Psoas muscle (tissue), 8 donors: ENCODE results near the gene CLEC16A. TPM values are rescaled to one million over a fixed set of nuclear protein-coding genes. Genes with fewer than 3 reads are reported as not detected.

Experiments
- ATAC-seq, 4 donors: fragments of 200-7000 bp; cut with Tn5 transposase; one replicate each; pipeline ENCODE4 v1.9.1; 2020; ENCODE audit warnings: moderate library complexity in 3 of 4, mild to moderate bottlenecking in 2 of 4
- DNase-seq, 2 donors: peaks; one replicate each; pipeline ENCODE4 v3.0.0-alpha.2; 2020
- H3K27ac ChIP-seq: fragments of 200-600 bp; one replicate; pipeline ENCODE4 v1.8.0; 2022
- H3K27me3 ChIP-seq, 3 donors: fragments of 200-600 bp in 1 of 3; one replicate each; pipeline versions ENCODE4 v1.6.1 to v1.8.0; 2013 to 2022; ENCODE audit warnings: low read length in 2 of 3, mild to moderate bottlenecking in 2 of 3, moderate library complexity in 1 of 3; ENCODE audit not compliant: insufficient read depth in 3 of 3
- H3K36me3 ChIP-seq, 2 donors: fragments of 200-600 bp in 1 of 2; one replicate each; pipeline versions ENCODE4 v1.6.1 to v1.8.0; 2013 to 2022; ENCODE audit warnings: low read depth in 1 of 2, mild to moderate bottlenecking in 1 of 2, moderate library complexity in 1 of 2; ENCODE audit not compliant: insufficient read depth in 1 of 2
- H3K4me1 ChIP-seq: fragments of 200-600 bp; one replicate; pipeline ENCODE4 v1.8.0; 2022
- H3K4me3 ChIP-seq: fragments of 200-600 bp; one replicate; pipeline ENCODE4 v1.8.0; 2022; ENCODE audit warnings: mild to moderate bottlenecking
- H3K9me3 ChIP-seq: fragments of 200-600 bp; one replicate; pipeline ENCODE4 v1.8.0; 2022
- WGBS, 3 donors: extraction: QIAGEN DNeasy Blood & Tissue Kit; methylation state at CpG; one replicate each; pipeline versions ENCODE4 v1.1.6 to v1.1.7; 2013; 5-methylcytosine and 5-hydroxymethylcytosine counted together
- intact Hi-C, 2 donors: fragments of 100-400 bp; cut with DNase I; formaldehyde crosslinking; loops; one replicate each; pipeline versions ENCODE4 v1.11.0 to v1.14.2; 2022
- polyA plus RNA-seq, 3 donors: library from polyadenylated mRNA; stranded (reverse); fragments of 200-250 nt; gene quantifications; one replicate each; pipeline ENCODE4 v1.2.3, GENCODE V29; 2013
- total RNA-seq, 4 donors: library from RNA; stranded (reverse); fragmentation: NEBNext Ultra II Directional in 2 of 4; extraction: Animal tissue kit (Norgen Biotek cat#: 25700) in 2 of 4; gene quantifications; one replicate each; pipeline versions ENCODE4 v1.2.1 to v1.2.4, GENCODE V29; 2021 to 2023
- TF ChIP-seq, protein P1 (sequence below): fragments of 200-600 bp; IDR thresholded peaks from one replicate; pipeline ENCODE4 v1.8.0; 2022; ENCODE audit warnings: antibody characterized with exemption
- donor health status: healthy with polysubstance abuse.
- donor health status: DM: no; HTN: no; CAD: no; lungs with moderate emphysema.
- donor health status: Bipolar disorder and iron deficiency.
- donor health status: healthy.
- donor health status: DM: yes; HTN: yes; CAD: no.
- donor health status: DM: no; HTN: no; CAD: no.
- donor health status: DM: no; HTN: no; CAD: no.
- donor health status: DM: yes; HTN: yes; CAD: no.

The CLEC16A gene
- total and polyA plus RNA-seq, 7 donors, result 13.1 to 28.1 (median 21.4) TPM

DNA sequence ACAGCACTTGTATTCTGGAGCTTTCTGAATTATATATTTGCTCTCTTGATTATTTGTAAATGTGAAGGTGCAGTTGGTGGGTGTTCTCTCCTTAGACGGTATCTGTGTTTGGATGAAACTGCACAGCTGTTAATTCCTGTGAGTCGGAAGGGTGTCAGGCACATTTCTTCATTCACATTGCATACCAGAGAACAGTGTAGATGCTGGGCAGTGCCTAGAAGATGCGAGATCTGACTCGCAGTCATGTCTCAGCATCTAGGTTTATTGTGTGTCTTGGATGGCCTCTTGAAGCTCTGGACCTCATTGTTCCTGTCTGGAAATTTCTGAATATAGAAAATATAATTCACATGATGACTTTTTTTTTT lies 61.2 kb downstream of the CLEC16A start:
- Histone ChIP-seq H3K36me3 (peaks cover 0 to 12% of the 10 kb centered on the region in 2 donors), H3K27me3 (no peaks in the 10 kb centered on the region), H3K4me3 (no peak overlapping the region), H3K4me1 (peaks cover 4% of the 10 kb centered on the region), H3K27ac (no peak overlapping the region), H3K9me3 (no peaks in the 10 kb centered on the region)
- intact Hi-C loops, result no loop called here
- 75 to 87% (median 80%) methylated on average over 4 of the region's 4 CpGs for WGBS, 3 donors
- ATAC-seq, result peak in 2 of 4 donors; percentile 42 to 60
- DNase-seq, result no peak
- TF ChIP-seq, protein P1, sequence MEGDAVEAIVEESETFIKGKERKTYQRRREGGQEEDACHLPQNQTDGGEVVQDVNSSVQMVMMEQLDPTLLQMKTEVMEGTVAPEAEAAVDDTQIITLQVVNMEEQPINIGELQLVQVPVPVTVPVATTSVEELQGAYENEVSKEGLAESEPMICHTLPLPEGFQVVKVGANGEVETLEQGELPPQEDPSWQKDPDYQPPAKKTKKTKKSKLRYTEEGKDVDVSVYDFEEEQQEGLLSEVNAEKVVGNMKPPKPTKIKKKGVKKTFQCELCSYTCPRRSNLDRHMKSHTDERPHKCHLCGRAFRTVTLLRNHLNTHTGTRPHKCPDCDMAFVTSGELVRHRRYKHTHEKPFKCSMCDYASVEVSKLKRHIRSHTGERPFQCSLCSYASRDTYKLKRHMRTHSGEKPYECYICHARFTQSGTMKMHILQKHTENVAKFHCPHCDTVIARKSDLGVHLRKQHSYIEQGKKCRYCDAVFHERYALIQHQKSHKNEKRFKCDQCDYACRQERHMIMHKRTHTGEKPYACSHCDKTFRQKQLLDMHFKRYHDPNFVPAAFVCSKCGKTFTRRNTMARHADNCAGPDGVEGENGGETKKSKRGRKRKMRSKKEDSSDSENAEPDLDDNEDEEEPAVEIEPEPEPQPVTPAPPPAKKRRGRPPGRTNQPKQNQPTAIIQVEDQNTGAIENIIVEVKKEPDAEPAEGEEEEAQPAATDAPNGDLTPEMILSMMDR, result no peak

DNA sequence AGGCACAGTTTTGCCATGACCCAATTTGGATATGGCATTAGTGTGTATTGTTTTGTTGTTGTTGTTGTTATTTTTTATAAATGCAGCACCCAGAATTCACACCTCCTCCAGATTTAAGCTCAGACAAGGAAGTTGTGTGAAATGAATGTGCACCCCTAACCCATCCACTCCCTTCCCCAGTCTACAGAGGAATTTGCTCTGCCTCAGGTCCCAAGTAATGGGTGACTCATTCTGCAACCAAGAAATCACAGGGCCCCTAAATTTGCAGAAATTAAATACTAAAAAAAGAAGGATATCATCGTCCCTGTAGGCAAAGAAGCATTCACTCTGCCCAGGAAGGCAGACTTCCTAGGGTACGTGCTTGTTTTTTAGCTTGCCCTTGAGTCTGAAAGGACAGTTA lies 62.3 kb downstream of the CLEC16A start:
- Histone ChIP-seq H3K9me3 (no peaks in the 10 kb centered on the region), H3K4me3 (no peak overlapping the region), H3K36me3 (peaks cover 0 to 12% of the 10 kb centered on the region in 2 donors), H3K27ac (no peak overlapping the region), H3K4me1 (peaks cover 9% of the 10 kb centered on the region), H3K27me3 (no peaks in the 10 kb centered on the region)
- DNase-seq (no peak), ATAC-seq (no peak)
- intact Hi-C loops, result no loop called here
- WGBS, 3 donors, result 77 to 92% (median 85%) methylated on average over 2 of the region's 2 CpGs
- TF ChIP-seq, protein P1, result no peak

DNA sequence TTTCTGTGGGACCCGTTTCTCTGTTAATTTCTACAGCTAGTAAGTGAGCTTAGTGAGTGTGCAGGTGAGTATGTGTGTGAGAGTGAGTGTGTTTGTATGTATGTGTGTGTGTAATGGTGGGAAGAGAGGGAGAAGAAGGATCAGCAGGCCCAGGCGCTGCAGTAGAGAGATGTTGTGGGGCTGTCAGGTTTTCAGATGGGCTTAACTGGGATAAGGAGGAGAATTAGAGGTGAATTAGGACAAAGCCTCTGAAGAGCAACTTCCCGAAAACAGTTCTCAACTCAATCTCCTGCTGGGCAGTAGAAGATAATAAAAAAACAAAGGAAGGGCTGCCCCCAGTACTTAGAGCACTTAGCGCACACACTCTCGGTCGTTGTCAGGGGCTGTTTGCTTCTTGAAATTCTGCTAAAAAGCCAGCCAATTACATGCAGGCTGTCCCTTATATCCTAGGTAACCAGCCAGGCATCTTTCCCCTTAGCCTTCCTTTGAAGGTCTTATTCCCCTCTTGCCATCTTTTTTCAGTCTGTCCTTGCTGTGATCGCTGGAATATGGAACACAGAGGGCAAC lies 63.4 kb downstream of the CLEC16A start:
- no peak for ATAC-seq
- Histone ChIP-seq H3K4me3 (no peak overlapping the region), H3K27ac (no peak overlapping the region), H3K9me3 (no peaks in the 10 kb centered on the region), H3K36me3 (peaks cover 0 to 10% of the 10 kb centered on the region in 2 donors), H3K27me3 (no peaks in the 10 kb centered on the region), H3K4me1 (peaks cover 9% of the 10 kb centered on the region)
- TF ChIP-seq, protein P1, result no peak
- 86 to 91% (median 91%) methylated on average over 7 of the region's 7 CpGs for WGBS, 3 donors
- DNase-seq, result no peak
- intact Hi-C loops, result no loop called here

DNA sequence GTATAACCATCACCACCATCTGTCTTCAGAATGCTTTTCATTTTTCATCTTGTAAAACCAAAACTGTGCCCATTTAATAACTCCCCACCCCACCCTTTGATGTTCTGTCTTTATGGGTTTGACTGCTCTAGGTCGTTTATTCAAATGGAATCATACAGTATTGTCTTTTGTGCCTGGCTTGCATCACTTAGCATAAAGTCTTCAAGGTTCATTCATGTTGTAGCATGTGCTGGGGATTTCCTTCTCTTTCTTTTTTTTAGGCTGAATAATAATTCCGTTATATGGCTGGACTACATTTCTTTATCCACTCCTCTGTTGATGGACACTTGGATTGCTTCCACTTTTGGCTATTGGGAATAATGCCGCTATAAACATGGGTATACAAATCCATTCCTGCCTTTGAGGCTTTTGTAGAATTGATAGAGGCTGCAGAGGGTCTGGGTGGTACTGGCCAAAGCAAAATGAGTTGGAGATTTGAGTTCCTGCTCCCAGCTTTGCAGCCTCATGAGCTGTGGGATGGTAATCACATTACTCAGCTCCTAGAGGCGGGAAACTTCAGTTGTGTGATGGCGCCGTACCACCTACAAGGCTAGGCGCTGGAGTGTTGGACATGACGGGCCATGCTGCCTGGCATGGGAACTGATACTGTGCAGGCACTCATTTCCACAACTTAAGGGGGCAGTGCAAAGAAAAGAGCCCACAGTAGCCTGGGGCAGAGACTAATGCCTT lies 64.8 kb downstream of the CLEC16A start:
- Histone ChIP-seq H3K9me3 (no peaks in the 10 kb centered on the region), H3K36me3 (no peaks in the 10 kb centered on the region), H3K27me3 (no peaks in the 10 kb centered on the region), H3K27ac (no peak overlapping the region), H3K4me1 (peaks cover 6% of the 10 kb centered on the region), H3K4me3 (no peak overlapping the region)
- WGBS, 3 donors, result 78 to 93% (median 83%) methylated on average over 8 of the region's 8 CpGs
- TF ChIP-seq, protein P1, result no peak
- intact Hi-C loops, result no loop called here
- DNase-seq (no peak), ATAC-seq (no peak)
